Measurements from ENCODE around the gene TTC34. TPM values are rescaled to one million over a fixed set of nuclear protein-coding genes. Genes with fewer than 3 reads are reported as not detected.

The TTC34 gene
- total and polyA plus RNA-seq, 10 of the 15 experiments (the other 5 are each of a cell fraction or from before 2014, with no cell fraction given) = 0.03 to 0.49 (median 0.05) TPM; not detected in 2

GRCh38 chr1:2778220-2778592, 23.3 kb downstream of the TTC34 start (continued):
- TF ChIP-seq CEBPB (IDR thresholded peaks at IDR 0.05; ENCODE audit: borderline replicate concordance in 1 of 2, low read depth in 2 of 2, low read length in 2 of 2) (no peak), MYC (IDR thresholded peaks at IDR 0.05; ENCODE audit: insufficient read depth, insufficient read length, insufficient replicate concordance, low read length, severe bottlenecking) (no peak), ELK1 (IDR thresholded peaks at IDR 0.05; ENCODE audit: low read depth, low read length) (no peak), HDAC6 (IDR thresholded peaks at IDR 0.05; ENCODE audit: unreplicated experiment) (no peak), ZBTB33 (IDR thresholded peaks at IDR 0.05) (no peak), RCOR1 (conservative IDR thresholded peaks at IDR 0.05; ENCODE audit: low read depth, low read length) (no peak), ZBTB4 (CRISPR knock-in tag; IDR thresholded peaks at IDR 0.05) (no peak), POU2F2 (IDR thresholded peaks at IDR 0.05; ENCODE audit: borderline replicate concordance, low read depth, low read length) (no peak), CEBPZ (IDR thresholded peaks at IDR 0.05; ENCODE audit: low read depth, low read length) (no peak)

Measured in GM12878 (cell line).